CMK (cell line): ENCODE data around the gene WWC2.
"Not testable (repeated sequence)": the region's sequence is repeated elsewhere in the genome, so short reads cannot be mapped to it uniquely, and the experiment has no call there.

Source experiments
- DNase-seq: peaks from one replicate; pipeline ENCODE4 v3.0.0-alpha.2; 2010; ENCODE audit warnings: low read depth

WWC2 gene

GRCh38 chr4:183172881-183173280, 73.8 kb downstream of the WWC2 start:
- DNase-seq: no peak

- DNase-seq: no peak
Measured at GRCh38 chr4:183173580-183174526, 74.8 kb downstream of the WWC2 start.

GRCh38 chr4:183175631-183176232, 76.7 kb downstream of the WWC2 start:
- no peak for DNase-seq

- no peak for DNase-seq
Measured at GRCh38 chr4:183177001-183177400, 77.9 kb downstream of the WWC2 start.

GRCh38 chr4:183178201-183178600, 79.1 kb downstream of the WWC2 start:
- DNase-seq: no peak

- DNase-seq: no peak
Measured at GRCh38 chr4:183180096-183180495, 81.0 kb downstream of the WWC2 start.

GRCh38 chr4:183180621-183181020, 81.6 kb downstream of the WWC2 start:
- no peak for DNase-seq

- DNase-seq: no peak
Measured at GRCh38 chr4:183181081-183181480, 82.0 kb downstream of the WWC2 start.

GRCh38 chr4:183182873-183183725, 84.0 kb downstream of the WWC2 start:
- DNase-seq: no peak

GRCh38 chr4:183183906-183184535, 85.0 kb downstream of the WWC2 start:
- DNase-seq: no peak

- DNase-seq: no peak
Measured at GRCh38 chr4:183185018-183185417, 86.0 kb downstream of the WWC2 start.

GRCh38 chr4:183185559-183185958, 86.5 kb downstream of the WWC2 start:
- DNase-seq: no peak

GRCh38 chr4:183186813-183187212, 87.8 kb downstream of the WWC2 start:
- no peak for DNase-seq

- no peak for DNase-seq
Measured at GRCh38 chr4:183190900-183191527, 92.0 kb downstream of the WWC2 start.

GRCh38 chr4:183191630-183192029, 92.6 kb downstream of the WWC2 start:
- no peak for DNase-seq

- DNase-seq: no peak
Measured at GRCh38 chr4:183192571-183192970, 93.5 kb downstream of the WWC2 start.

GRCh38 chr4:183193730-183194338, 94.8 kb downstream of the WWC2 start:
- DNase-seq: not testable (repeated sequence)

- no peak for DNase-seq
Measured at GRCh38 chr4:183195534-183195933, 96.5 kb downstream of the WWC2 start.

GRCh38 chr4:183197140-183197539, 98.1 kb downstream of the WWC2 start:
- DNase-seq: no peak

- no peak for DNase-seq
Measured at GRCh38 chr4:183200453-183200852, 101.4 kb downstream of the WWC2 start.

GRCh38 chr4:183201331-183201730, 102.3 kb downstream of the WWC2 start:
- no peak for DNase-seq
